SU-DHL-6 (cell line): ENCODE measurements around the gene APC2.

Experiments
- H2AFZ ChIP-seq: fragments of 200-600 bp; sonication (generic); 2 replicates; pipeline ENCODE4 v1.6.1; 2014; ENCODE audit warnings: low read depth, mild to moderate bottlenecking, moderate library complexity, mixed read lengths, antibody characterized with exemption, low read length; ENCODE audit not compliant: severe bottlenecking
- H3F3A ChIP-seq: fragments of 200-600 bp; shearing (Covaris generic); 2 replicates; pipeline ENCODE4 v1.6.0; 2016; ENCODE audit warnings: antibody characterized with exemption, mild to moderate bottlenecking; ENCODE audit not compliant: insufficient read depth
- H3K27ac ChIP-seq: fragments of 200-600 bp; sonication (generic); 2 replicates; pipeline ENCODE4 v1.5.1; 2016; ENCODE audit warnings: low read depth, mild to moderate bottlenecking, low read length, moderate library complexity, mixed read lengths
- H3K27me3 ChIP-seq: fragments of 200-600 bp; sonication (generic), shearing (Covaris generic); 2 replicates; pipeline ENCODE4 v1.6.0; 2014; ENCODE audit warnings: mild to moderate bottlenecking, low read length
- H3K36me3 ChIP-seq: fragments of 200-600 bp; sonication (generic); 2 replicates; pipeline ENCODE4 v1.6.1; 2014; ENCODE audit warnings: mild to moderate bottlenecking, low read length, mixed read lengths
- H3K4me2 ChIP-seq: fragments of 300-600, 200-600 bp; shearing (Covaris generic), sonication (generic); 2 replicates; pipeline ENCODE4 v1.6.0; 2014; ENCODE audit warnings: low read length, low read depth, mild to moderate bottlenecking; ENCODE audit not compliant: poor library complexity, severe bottlenecking
- H3K4me3 ChIP-seq: fragments of 200-600 bp; sonication (generic); 2 replicates; pipeline ENCODE4 v1.5.1; 2014; ENCODE audit warnings: antibody characterized with exemption, low read length, mild to moderate bottlenecking, mixed read lengths; ENCODE audit not compliant: insufficient read depth, poor library complexity, severe bottlenecking
- H3K79me2 ChIP-seq: fragments of 200-600 bp; sonication (generic); 2 replicates; pipeline ENCODE4 v1.6.1; 2014; ENCODE audit warnings: mild to moderate bottlenecking, low read length, moderate library complexity; ENCODE audit not compliant: insufficient read depth
- H3K9ac ChIP-seq: fragments of 200-600 bp; sonication (generic); 2 replicates; pipeline ENCODE4 v1.7.0; 2014; ENCODE audit warnings: mild to moderate bottlenecking, low read length
- H3K9me2 ChIP-seq: fragments of 200-600 bp; sonication (generic); replicated peaks from 2 replicates; pipeline ENCODE4 v1.6.1; 2014; ENCODE audit warnings: low read length; ENCODE audit not compliant: insufficient read depth
- H3K9me3 ChIP-seq: fragments of 200-600 bp; sonication (generic); 2 replicates; pipeline ENCODE4 v1.6.1; 2014; ENCODE audit warnings: low read length, mixed read lengths; ENCODE audit not compliant: insufficient read depth
- H4K20me1 ChIP-seq: fragments of 200-600 bp; sonication (generic); 2 replicates; pipeline ENCODE4 v1.6.1; 2014; ENCODE audit warnings: low read depth, mild to moderate bottlenecking, antibody characterized with exemption, low read length, moderate library complexity, mixed read lengths
- CTCF ChIP-seq: fragments of 200-600 bp; sonication (generic); IDR thresholded peaks from one replicate; pipeline ENCODE4 v1.5.1; 2017; ENCODE audit warnings: antibody characterized with exemption, mild to moderate bottlenecking, low read length, moderate library complexity; ENCODE audit not compliant: insufficient read depth, poor library complexity, severe bottlenecking
- EZH2phosphoT487 ChIP-seq: fragments of 200-600 bp; sonication (generic), shearing (Covaris generic); conservative IDR thresholded peaks from 2 replicates; pipeline ENCODE4 v1.6.1; 2018; ENCODE audit warnings: mild to moderate bottlenecking, antibody characterized with exemption, low read length, moderate library complexity, mixed read lengths

APC2 gene

GRCh38 chr19:1507763-1508506, 58.0 kb downstream of the APC2 start:
- no peak overlapping the region for H3K4me3 ChIP-seq
- no peaks in the 10 kb centered on the region for H3K9me2 ChIP-seq
- no peak overlapping the region for H3K9ac ChIP-seq
- H3K36me3 ChIP-seq = no peaks in the 10 kb centered on the region
- H3F3A ChIP-seq = no peaks in the 10 kb centered on the region
- no peaks in the 10 kb centered on the region for H4K20me1 ChIP-seq
- H2AFZ ChIP-seq = no peak overlapping the region
- H3K27me3 ChIP-seq = no peaks in the 10 kb centered on the region
- H3K9me3 ChIP-seq = no peaks in the 10 kb centered on the region
- TF ChIP-seq CTCF (no peak), EZH2phosphoT487 (no peak)
- no peak overlapping the region for H3K27ac ChIP-seq
- no peaks in the 10 kb centered on the region for H3K79me2 ChIP-seq
- peak overlapping the region; percentile 15 for H3K4me2 ChIP-seq

- no peak overlapping the region for H3K4me2 ChIP-seq
- H3K79me2 ChIP-seq = no peaks in the 10 kb centered on the region
- H3K27ac ChIP-seq = no peak overlapping the region
- no peak overlapping the region for H3K9ac ChIP-seq
- no peaks in the 10 kb centered on the region for H3K9me3 ChIP-seq
- H3F3A ChIP-seq = no peaks in the 10 kb centered on the region
- H3K27me3 ChIP-seq = no peaks in the 10 kb centered on the region
- H3K4me3 ChIP-seq = no peak overlapping the region
- H4K20me1 ChIP-seq = no peaks in the 10 kb centered on the region
- no peak for TF ChIP-seq EZH2phosphoT487
- TF ChIP-seq CTCF = no peak
- H3K36me3 ChIP-seq = no peaks in the 10 kb centered on the region
- no peak overlapping the region for H2AFZ ChIP-seq
- H3K9me2 ChIP-seq = no peaks in the 10 kb centered on the region
Observed at GRCh38 chr19:1508507-1508856, 58.6 kb downstream of the APC2 start.

GRCh38 chr19:1509602-1510441, 59.9 kb downstream of the APC2 start:
- no peak overlapping the region for H3K27ac ChIP-seq
- H3K4me3 ChIP-seq = no peak overlapping the region
- no peaks in the 10 kb centered on the region for H3K27me3 ChIP-seq
- H3K9me2 ChIP-seq = no peaks in the 10 kb centered on the region
- H3K36me3 ChIP-seq = no peaks in the 10 kb centered on the region
- TF ChIP-seq CTCF (no peak), EZH2phosphoT487 (no peak)
- H4K20me1 ChIP-seq = no peaks in the 10 kb centered on the region
- no peak overlapping the region for H2AFZ ChIP-seq
- no peaks in the 10 kb centered on the region for H3F3A ChIP-seq
- no peak overlapping the region for H3K4me2 ChIP-seq
- no peaks in the 10 kb centered on the region for H3K79me2 ChIP-seq
- H3K9ac ChIP-seq = no peak overlapping the region
- H3K9me3 ChIP-seq = no peaks in the 10 kb centered on the region
